K562 (cell line): Measurements from ENCODE around the gene USH2A. TPM values are rescaled to one million over a fixed set of nuclear protein-coding genes. Genes with fewer than 3 reads are reported as not detected.

Experiments used
- CCAR2 ChIP-seq: fragments of 200-400 bp; formaldehyde crosslinking; IDR thresholded peaks from 2 replicates; pipeline ENCODE4 v1.6.1; 2017; ENCODE audit warnings: mild to moderate bottlenecking, low read depth, low read length
- CHD7 ChIP-seq: fragments of 200-600 bp; sonication (generic); IDR thresholded peaks from one replicate; pipeline ENCODE4 v1.6.1; 2012; ENCODE audit warnings: mild to moderate bottlenecking, low read depth, low read length, inconsistent platforms
- E2F6 ChIP-seq, 2 experiments: IDR thresholded peaks; 2 replicates each; pipeline ENCODE4 v1.6.1; 2011; ENCODE audit warnings: borderline replicate concordance in 1 of 2, control low read depth in 1 of 2, low read depth in 1 of 2, low read length in 1 of 2, mild to moderate bottlenecking in 1 of 2, mixed read lengths in 1 of 2, moderate library complexity in 1 of 2; ENCODE audit not compliant: insufficient read depth in 1 of 2, insufficient read length in 1 of 2, poor library complexity in 1 of 2, severe bottlenecking in 1 of 2; ENCODE audit errors: extremely low read depth in 1 of 2
- KLF1 ChIP-seq: fragments of 450-650 bp; IDR thresholded peaks from 2 replicates; pipeline ENCODE4 v1.6.1; 2016; ENCODE audit warnings: missing genetic modification characterization, missing compliant biosample characterization
- POLR2A ChIP-seq: fragments of 450-650 bp; conservative IDR thresholded peaks from 2 replicates; pipeline ENCODE4 v1.6.1; 2016
- TGIF2 ChIP-seq: sonication (generic); formaldehyde crosslinking; IDR thresholded peaks from 2 replicates; pipeline ENCODE4 v1.8.1; 2022; ENCODE audit warnings: mild to moderate bottlenecking, missing genetic modification reagents, moderate library complexity
- ZBTB8A ChIP-seq: fragments of 450-650 bp; IDR thresholded peaks from 2 replicates; pipeline ENCODE4 v1.6.1; 2018; ENCODE audit warnings: mild to moderate bottlenecking, moderate library complexity; ENCODE audit not compliant: partially characterized antibody
- polyA plus RNA-seq, 8 experiments: library from polyadenylated mRNA; depleted of rRNA in 4 of 8; stranded (reverse) in 5 of 8; unstranded in 3 of 8; fragments of >200 nt; fragmentation: Nextera tagmentation in 2 of 8; fragmentation: Illumina TruSeq in 1 of 8; extraction: Ambion mirVana in 2 of 8; extraction: Trizol in 1 of 8; gene quantifications; 2 replicates each; pipeline versions ENCODE4 v1.2.1 to v1.2.3, GENCODE V29; 2011 to 2014; ENCODE audit warnings: inconsistent platforms in 1 of 8, missing spikeins in 1 of 8
- total RNA-seq, 7 experiments: library from RNA; depleted of rRNA in 6 of 7; stranded (reverse); fragments of >200 nt in 6 of 7; fragmentation: Illumina TruSeq in 2 of 7; extraction: Trizol in 2 of 7; gene quantifications; 2 replicates each; pipeline versions ENCODE4 v1.2.1 to v1.2.3, GENCODE V29; 2011 to 2021; ENCODE audit warnings: low replicate concordance in 1 of 7

Gene USH2A
- total and polyA plus RNA-seq, 9 of the 15 experiments (the other 6 are each of a cell fraction or from before 2014, with no cell fraction given), result under 0.01 TPM; not detected in 7

- TF ChIP-seq CHD7 (no peak), TGIF2 (CRISPR knock-in tag) (no peak), POLR2A (no peak), CCAR2 (no peak), E2F6 (IDR thresholded peaks at IDR 0.05; ENCODE audit: borderline replicate concordance in 1 of 2, extremely low read depth in 1 of 2, insufficient read depth in 1 of 2, insufficient read length in 1 of 2, low read depth in 1 of 2, low read length in 1 of 2, poor library complexity in 1 of 2, severe bottlenecking in 1 of 2) (no peak), KLF1 (tag) (no peak), ZBTB8A (no peak)
Observed at GRCh38 chr1:216433175-216433574, 9.9 kb upstream of the USH2A start (continued).
